HS-27A (cell line): Measurements from ENCODE around the gene ARL8A.
"Not testable (repeated sequence)": the region's sequence is repeated elsewhere in the genome, so short reads cannot be mapped to it uniquely, and the experiment has no call there.

ENCODE experiments used
- DNase-seq: peaks from one replicate; pipeline ENCODE4 v3.0.0-alpha.2; 2012; ENCODE audit warnings: low read depth, missing footprints

The ARL8A gene

DNA sequence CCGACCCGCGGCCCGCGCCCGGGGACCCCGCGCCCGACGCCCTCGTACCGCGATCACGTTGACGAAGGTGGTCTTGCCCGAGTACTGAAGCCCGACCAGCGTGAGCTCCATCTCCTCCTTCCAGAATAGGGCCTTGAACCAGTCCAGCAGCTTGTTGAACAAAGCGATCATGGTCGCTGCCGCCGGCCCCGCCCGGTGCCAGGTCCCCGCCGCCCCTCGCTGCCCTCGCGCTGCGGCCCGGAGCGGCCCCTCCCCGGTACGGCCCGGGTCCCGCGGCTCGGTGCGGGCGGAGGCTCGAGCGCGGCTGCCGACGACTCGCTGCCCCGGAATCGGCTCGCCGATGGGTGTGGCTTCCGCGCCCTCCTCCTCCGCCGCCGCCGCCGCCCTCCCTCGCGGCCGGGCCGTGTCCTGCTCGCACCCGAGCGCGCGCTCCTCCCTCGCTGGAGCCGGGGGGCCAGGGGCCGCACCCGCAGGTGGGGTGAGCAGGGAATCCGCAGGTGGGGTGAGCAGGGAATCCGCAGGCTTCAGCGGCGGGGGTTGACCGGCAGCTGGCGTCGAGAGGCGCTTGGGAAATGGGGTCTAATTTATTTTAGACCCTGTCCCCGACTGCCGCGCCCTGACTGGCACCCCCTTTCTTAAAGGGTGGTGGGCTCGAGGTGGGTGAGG lies at the start of gene ARL8A:
Gene ARL8A, minus strand, starts transcription at position 336 of the 666 bp plus-strand sequence. Its CDS starts 165 bp downstream, at position 171.
- DNase-seq: no peak

DNA sequence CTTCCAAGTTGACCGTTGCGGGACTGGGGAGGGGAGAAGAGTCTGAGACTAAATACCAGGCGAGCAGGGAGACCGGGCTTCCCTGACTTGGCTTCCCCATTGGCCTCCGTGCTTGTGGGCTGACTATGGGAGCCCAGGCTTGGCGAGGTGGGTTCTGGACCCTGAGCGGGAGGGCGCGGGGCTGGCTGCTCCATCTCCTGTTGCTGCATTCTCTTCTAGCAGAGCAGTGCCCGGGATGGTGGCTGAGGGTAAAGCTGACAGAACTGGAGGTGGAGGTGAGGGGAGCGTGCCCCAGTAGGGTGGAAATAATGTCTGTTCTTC lies 49.8 kb upstream of the ARL8A start:
- DNase-seq: no peak

DNA sequence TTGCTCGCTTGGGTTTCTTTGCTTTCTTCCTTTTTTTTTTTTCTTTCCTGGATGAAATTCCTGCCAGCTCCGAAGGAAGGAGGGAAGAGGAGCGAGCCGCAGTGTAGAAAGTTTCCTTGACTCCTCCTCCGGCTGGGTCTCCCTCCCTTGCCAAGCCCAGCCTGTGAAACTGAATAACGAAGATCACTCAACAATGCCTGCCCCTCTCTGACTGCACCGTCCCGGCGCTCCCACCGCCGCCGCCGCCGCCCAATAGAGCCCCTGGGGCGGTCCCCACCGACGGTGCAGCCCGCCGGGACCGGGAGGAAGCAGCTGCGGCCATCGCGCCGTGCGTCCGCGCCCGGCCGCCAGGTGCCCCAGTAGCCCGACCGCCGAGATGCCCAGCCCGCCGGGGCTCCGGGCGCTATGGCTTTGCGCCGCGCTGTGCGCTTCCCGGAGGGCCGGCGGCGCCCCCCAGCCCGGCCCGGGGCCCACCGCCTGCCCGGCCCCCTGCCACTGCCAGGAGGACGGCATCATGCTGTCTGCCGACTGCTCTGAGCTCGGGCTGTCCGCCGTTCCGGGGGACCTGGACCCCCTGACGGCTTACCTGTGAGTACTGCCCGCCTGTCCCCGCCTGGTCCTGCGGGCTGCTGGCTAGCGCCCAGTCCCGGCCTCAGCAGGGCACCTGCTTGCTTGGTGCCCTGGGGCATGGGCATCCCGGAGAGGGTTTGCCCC lies 49.2 kb upstream of the ARL8A start, which contains the start of gene LGR6:
Gene LGR6, plus strand, starts transcription at position 186 of the 714 bp plus-strand sequence. Its CDS starts 191 bp downstream, at position 377.
- DNase-seq: no peak

DNA sequence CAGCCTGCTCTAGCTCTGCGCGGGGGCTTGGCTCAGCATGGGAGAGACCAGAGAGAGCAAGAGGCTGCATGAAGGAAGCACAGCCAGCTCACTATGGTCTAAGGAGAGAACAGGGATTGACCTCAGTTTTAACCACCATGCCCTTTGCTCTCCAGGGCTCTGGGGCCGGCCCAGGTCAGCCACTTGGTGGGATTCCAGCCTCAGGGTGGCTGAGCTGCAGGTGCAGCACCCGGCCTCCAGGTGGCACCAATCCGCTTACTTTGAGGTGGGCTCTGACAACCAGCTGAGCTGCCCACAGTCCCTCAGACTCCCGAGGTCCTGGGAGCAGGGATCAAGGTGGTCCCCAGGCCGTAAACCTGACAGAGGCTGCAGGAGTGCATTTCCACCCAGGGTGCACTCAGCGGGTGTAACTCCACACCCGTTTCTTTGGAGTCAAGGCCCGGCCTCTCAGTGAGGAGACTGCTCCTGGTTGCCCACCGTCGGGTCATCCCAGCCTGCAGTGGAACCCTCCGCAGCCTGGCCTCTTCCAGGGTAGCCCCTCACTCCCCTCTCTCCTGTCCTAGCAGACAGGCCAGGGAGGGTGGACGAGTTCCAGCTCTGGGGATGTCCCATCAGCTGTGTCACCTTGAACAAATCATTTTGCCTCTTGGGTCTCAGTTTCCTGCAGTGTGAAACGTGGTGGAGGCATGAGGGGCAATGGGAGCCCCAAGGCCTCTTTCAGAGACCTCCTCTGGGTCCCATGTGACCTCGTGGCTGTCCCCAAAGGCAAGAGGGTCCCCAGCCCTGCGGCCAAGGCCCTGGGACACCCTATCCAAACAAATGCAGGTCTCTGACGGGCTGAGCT lies 48.5 kb upstream of the ARL8A start:
- no peak for DNase-seq

DNA sequence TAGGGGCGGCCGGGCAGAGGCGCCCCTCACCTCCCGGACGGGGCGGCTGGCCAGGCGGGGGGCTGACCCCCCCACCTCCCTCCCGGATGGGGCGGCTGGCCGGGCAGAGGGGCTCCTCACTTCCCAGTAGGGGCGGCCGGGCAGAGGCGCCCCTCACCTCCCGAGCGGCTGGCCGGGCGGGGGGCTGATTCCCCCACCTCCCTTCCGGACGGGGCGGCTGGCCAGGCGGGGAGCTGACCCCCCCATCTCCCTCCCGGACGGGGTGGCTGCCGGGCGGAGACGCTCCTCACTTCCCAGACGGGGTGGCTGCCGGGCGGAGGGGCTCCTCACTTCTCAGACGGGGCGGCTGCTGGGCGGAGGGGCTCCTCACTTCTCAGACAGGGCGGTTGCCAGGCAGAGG lies 46.9 kb upstream of the ARL8A start:
- DNase-seq: not testable (repeated sequence)

DNA sequence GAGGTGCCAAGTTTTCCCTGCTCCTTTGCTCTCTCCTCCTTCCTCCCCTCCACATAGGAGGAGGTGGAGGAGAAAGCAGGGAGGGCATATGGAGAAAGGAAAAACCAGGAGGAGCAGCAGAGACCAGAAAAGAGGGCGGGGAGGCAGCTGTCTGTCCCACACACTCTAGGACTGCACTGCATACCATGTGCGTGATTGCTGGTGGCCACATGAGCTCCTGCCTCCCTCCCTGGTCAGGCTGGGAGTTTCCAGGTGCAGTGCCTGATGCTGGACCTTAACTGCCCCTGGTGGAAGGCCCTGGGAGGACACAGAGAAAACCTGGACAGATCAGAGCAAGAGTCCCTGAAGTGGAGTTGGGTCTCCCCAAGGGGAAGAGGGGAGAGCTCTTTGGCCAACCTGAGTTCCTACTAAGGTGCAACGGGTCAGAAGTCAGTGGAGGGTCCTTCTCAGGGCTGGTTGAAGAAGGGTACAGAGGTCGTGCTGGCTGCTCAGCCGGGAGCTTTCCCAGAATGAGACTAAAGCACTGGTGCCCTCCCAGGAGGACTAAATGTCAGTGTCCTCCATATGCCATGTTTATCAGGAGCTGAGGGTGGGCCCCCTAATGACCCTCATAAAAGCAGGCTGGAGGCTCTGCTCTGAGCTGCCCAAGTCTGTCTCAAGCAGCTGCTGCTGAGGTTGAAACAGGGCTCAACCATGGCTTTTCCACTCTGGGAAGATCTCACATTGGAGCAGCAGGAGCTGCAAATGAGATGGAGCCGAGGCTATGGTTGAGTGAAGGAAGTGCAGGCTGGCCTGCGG lies 45.6 kb upstream of the ARL8A start:
- no peak for DNase-seq

DNA sequence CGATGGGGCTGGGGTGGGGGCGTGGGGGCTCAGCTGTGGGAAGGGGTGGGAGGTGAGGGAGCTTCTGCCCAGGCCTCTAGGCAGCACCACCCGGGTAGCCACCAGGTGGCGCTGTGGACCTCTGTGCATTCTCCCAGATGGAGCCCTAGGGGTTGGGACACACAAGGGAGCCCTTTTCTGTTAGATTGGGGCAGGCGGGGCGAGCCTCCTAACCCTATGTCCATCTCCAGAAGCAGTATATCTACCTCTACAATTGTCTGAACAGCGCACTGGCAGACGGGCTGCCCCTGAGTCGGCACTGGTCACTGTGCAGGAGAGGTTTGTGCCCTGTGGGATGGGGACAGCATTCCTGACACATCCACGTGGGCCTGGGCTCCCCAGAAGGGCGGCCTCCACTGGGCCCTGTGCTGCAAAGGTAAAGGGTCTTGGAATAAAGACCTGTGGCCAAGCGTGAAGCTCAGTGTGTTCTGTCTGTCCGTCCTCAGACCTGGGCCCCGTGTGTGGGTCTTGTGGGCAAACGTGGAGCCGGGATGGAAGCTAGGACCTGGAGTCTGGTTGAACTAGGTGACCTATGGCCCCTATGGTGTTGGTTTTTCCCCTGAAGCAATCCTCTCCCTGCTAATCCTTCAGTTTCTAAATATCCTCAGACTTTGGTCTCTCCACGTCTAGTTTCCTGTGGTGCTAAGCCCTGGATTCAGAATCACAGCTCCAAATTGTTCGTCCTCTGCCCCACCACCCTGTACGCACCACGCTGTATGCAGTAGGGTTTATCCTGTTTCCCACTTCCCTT lies 44.7 kb upstream of the ARL8A start:
- no peak for DNase-seq

DNA sequence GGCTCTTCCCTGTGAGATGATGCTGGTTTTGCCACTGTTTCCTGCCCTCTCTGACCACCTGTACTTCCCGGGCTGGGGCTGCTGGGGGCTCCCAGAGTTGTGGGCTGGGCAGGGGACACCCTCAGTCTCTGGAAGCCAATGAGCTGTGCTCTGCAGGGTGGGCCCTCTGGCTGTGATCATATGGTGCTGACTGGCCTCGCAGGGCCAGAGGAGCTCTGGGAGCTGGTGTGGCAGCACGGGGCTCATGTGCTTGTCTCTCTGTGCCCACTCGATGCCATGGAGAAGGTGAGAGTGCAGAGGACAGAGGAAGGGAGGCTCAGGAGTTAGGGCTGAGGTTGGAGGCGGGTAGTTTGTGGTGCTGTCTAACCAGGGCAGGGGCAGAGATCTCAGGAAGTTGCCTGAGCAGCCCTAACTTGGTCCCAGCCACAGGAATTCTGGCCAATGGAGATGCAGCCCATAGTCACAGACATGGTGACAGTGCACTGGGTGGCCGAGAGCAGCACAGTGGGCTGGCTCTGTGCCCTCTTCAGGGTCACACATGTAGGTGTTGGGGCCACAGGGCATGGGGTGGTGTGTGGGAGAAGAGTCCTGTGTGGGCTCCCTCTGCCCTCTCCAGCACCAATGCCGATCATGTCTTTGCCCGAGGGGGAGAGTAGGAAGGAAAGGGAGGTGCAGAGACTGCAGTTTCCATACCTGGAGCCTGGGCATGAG lies 43.3 kb upstream of the ARL8A start:
- DNase-seq: no peak

DNA sequence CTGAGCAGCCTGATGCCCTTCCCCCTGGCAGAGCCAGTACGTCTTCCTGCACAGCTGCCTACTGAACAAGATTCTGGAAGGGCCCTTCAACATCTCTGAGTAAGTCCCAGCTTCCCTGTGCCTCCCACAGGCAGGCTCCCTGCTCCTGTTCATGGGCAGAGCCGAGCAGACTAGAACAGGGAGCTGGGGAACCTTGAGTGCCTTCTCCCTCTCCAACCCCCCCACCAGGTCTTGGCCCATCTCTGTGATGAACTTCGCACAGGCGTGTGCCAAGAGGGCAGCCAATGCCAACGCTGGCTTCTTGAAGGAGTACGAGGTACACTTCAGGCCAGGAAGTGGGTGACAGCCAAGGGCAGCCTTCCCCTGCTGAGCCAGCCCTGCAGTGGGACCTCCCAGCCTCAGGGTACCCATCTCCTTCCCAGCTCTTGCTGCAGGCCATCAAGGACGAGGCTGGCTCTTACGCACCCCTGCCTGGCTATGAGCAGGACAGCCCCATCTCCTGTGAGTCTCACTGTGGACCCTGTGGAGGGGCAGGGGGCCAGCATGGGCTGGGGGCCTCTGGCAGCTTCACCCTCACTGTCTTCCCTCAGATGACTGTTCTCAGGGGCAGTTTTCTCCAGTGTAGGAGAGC lies 42.6 kb upstream of the ARL8A start:
- no peak for DNase-seq

DNA sequence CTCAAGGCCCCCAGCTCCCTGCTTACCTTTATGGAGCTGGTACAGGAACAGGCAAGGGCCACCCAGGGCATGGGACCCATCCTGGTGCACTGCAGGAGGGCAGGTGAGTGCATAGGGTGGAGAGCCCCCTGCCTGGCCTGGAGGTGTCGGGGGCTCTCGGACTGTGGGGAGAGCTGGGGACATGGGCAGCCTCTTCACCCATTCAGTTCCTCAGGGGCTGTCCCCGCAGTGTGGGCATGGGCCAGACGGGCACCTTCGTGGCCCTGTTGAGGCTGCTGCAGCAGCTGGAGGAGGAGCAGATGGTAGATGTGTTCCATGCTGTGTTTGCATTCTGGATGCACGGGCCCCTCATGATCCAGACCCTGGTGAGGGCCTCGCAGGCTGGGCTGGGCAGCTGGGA lies 41.8 kb upstream of the ARL8A start:
- no peak for DNase-seq

DNA sequence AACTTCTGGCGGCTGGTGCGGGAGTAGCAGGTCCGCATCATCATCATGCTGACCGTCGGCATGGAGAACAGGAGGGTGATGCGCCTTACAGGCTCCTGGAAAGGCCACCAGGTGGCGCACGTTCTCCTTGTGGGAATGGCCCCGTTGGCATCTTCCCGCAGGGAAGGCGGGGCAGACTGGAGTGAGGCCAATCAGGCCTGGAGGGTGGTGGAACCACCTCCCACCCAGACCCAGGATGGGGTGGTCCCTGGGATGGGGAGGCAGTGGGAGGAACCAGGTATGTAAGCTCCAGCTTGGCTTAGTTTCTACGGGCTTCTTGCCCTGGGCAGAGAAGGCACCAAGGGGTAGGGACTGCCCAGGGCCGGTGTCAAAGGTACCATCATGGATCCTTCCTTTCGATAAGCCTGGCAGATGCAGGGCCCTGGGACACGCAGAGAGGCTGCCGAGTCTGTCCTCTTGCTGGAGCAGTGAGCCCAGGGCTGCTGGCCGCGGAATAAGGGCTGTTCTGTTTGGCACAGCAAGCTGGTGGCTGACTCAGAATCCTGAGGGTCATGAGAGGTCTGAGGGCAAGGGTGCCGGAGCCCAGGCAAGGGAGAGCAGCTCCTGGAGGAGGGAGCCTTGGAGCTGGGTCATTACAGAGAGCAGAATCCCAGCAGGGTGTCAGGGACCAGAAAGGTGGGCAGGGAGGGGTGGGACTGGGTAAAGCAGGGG lies 40.4 kb upstream of the ARL8A start:
- DNase-seq: peak; percentile 64

DNA sequence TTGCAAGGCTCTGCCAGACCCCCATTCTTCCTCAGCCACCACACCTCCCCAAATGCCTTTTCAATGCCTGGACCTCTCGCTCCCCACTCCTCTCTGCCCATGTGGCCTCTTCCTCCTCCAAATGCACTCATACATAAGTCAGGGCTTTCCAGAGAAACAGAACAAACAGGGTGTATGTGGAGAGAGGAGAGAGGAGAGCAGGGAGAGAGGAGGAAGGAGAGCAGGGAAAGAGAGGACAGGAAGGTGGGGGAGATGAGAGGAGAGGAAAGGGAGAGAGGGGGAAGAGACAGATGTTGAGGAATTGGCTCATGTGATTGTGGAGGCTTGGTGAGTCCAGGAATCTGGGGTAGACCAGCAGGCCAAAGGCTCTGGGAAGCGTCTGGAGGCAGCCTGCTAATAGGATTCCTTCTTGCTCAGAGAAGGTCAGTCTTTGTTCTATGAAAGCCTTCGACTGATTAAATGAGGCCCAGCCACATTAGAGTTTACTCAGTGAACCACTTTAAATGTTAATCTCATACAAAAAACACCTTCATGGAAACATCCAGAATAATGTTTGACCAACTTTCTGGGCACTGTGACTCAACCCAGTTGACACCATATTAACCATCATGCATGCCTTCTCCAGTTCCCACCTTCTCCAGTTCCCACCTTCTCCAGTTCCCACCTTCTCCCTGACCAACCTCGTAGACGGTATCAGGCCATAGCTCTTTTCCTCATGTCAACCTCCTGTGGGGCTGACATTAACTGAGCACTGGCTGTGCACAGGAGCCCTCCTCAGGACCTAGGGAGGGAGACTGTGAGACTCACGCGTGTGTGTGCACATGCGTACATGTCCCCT lies 37.7 kb upstream of the ARL8A start:
- DNase-seq: no peak

DNA sequence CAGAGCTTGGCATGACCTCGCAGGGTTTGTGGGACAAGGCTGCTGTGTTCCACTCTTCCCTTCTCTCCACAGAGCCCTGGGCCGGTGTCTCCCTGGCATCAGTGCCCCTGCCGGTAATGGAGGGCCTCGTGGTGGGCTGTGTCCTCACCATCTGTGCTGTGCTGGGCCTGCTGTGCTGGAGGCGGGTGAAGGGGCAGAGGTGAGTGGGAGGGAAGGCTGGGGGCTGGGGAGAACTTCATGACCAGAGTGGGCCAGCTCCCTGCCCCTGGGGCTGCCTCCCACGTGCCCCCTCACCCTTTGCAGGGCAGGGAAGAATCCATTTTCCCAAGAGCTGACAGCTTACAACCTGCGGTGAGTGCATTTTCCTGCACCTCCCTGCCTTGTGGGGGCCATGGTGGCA lies 37.0 kb upstream of the ARL8A start:
- DNase-seq: no peak

DNA sequence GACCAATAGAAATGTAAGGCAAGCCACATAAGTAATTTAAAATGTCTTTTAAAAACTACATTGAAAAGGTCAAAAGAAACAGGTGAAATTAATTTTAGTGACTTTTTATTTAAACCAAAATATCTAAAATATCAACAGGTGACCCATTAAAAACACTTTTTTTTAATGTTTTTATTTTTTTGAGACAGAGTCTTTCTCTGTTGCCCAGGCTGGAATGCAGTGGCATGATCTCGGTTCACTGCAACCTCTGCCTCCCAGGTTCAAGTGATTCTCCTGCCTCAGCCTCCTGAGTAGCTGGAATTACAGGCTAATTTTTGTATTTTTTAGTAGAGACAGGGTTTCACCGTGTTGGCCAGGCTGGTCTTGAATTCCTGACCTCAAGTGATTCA lies 36.2 kb upstream of the ARL8A start:
- DNase-seq: not testable (repeated sequence)

DNA sequence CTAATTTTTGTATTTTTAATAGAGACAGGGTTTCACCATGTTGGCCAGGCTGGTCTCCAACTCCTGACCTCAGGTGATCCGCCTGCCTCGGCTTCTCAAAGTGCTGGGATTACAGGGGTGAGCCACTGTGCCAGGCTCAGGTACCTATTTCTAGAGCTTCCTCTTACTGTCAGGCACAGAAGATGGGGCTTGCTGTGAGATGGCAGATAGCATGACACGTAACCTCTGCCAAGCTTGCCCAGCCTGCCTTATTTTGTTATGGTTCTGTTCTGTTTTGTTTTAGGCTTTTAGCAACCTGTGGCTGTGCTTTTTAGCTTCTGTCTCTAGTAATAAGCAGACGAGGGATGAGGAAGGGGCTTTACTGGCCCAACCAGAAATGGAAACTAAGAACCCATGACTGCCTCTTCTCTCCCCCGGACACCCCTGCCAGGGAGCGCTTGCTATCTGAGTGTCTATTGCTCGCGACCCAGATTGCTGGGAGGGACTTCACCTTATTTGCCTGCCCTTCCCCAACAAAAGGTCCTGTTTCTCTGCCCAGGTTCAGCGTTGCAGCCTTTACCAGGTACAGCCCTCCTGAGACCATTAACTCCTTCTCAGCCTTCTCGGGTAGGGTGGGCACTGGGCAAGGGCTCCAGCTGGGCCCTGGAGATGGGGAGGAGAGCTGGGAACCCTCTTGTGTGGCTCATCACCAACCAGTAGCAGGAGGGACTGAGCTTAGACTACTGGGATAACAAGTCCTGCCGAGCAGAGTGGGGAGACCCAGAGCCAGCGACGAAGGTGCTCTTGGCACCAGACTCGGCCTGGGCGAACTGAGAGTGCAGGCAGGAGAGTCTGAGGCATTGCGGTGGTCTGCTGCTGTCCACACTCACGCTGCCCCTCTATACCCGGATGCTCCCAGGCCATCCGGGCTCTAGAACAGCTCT lies 35.6 kb upstream of the ARL8A start:
- no peak for DNase-seq

DNA sequence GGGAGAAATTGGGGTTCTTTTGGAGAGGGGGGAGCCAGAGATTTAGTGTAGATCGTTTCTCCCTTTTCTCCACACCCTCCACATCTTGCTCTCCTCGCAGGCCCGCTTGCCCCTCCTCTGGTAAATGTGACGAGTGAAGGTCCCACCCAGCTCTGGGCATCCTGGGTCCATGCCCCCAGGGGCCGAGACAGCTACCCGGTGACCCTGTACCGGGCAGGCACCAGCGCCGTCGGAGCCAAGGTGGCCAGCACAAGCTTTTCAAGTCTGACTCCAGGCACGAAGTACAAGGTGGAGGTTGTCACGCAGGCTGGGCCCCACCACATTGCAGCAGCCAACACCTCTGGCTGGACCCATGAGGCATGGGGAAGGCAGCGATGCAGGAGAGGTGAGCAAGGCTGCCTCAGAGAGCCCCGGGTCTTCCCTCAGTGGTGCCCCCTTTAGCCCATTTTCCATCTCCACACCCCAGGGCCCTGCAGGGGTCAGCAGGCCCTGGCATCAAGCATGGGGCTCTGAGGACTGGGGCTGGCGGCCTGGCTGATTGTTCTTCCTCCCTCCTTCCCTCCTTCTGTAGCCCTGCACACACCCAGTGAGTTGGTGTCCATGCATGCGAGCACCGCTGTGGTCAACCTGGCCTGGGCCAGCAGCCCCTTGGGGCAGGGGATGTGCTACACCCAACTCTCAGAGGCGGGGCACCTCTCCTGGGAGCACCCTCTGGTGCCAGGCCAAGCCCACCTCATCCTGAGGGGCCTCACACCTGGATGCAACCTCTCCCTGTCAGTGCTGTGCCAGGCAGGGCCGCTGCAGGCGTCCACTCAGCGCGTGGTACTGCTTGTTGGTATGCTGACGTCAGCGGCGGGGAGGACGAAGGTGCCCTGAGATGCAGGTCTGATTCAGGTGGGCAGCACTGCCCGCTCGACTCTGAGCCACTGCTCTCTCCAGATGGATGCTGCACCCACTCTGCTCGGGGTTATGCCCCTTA lies 32.7 kb upstream of the ARL8A start:
- no peak for DNase-seq
